Activated CD4-positive, alpha-beta T cell treated with anti-CD3 and anti-CD28 coated beads, Interleukin-2, amount 10 ng/mL, durations not matched to agents 7 days and 5 days (primary cell): Measurements from ENCODE around the gene CSRNP2. TPM values are rescaled to one million over a fixed set of nuclear protein-coding genes. Genes with fewer than 3 reads are reported as not detected.

Source experiments
- total RNA-seq, 2 experiments: library from RNA; stranded (reverse); gene quantifications; one replicate each; pipeline ENCODE4 v1.2.3, GENCODE V29; 2021

The CSRNP2 gene
- total RNA-seq, 2 experiments from 2014 or later = 13.6 to 17.0 TPM

Other genes with a start within 250 kb of the CSRNP2 start
- gene TMPRSS12, start 240.7 kb downstream of the CSRNP2 start, total RNA-seq = not detected
- not detected for gene HIGD1C, start 131.1 kb downstream of the CSRNP2 start, total RNA-seq
- 10 to 100 TPM; 36.0 to 37.4 TPM for gene SLC11A2, start 57.2 kb downstream of the CSRNP2 start, total RNA-seq
- 10 to 100 TPM; 66.3 to 68.6 TPM for gene LETMD1, start 35.3 kb downstream of the CSRNP2 start, total RNA-seq
- gene TFCP2, start 89.5 kb upstream of the CSRNP2 start, total RNA-seq = 10 to 100 TPM; 39.2 to 40.9 TPM
- gene POU6F1, start 134.5 kb upstream of the CSRNP2 start, total RNA-seq = 1 to 10 TPM; 4.7 to 6.3 TPM
- gene DAZAP2, start 155.2 kb upstream of the CSRNP2 start, total RNA-seq = 100 to 1,000 TPM; 219 to 260 TPM
- 1 to 10 TPM; 1.6 to 1.7 TPM for gene SMAGP, start 186.8 kb upstream of the CSRNP2 start, total RNA-seq
- gene BIN2, start 240.6 kb upstream of the CSRNP2 start, total RNA-seq = 100 to 1,000 TPM; 200 to 226 TPM